ENCODE measurements around the gene SELE.

DNA sequence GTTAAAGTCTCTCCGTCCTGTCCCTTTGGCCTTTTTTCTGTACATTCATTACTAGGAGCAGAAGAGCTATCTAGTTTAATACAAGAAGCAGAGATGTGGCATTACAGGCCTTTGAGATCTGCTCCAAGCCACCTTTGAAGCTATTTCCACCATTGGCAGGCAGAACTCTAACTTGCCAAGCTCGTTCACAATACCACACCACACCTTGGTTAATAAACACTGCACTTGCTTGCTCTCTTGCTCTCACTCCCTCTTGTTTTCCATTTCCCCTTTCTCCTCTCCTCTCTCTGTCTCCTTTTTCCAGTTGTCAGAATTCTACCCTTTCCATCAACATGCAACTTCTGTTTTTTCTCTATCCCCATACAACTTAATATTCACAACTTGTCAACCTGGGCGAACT lies 7.0 kb downstream of the SELE start:
- TF ChIP-seq, protein P1, sequence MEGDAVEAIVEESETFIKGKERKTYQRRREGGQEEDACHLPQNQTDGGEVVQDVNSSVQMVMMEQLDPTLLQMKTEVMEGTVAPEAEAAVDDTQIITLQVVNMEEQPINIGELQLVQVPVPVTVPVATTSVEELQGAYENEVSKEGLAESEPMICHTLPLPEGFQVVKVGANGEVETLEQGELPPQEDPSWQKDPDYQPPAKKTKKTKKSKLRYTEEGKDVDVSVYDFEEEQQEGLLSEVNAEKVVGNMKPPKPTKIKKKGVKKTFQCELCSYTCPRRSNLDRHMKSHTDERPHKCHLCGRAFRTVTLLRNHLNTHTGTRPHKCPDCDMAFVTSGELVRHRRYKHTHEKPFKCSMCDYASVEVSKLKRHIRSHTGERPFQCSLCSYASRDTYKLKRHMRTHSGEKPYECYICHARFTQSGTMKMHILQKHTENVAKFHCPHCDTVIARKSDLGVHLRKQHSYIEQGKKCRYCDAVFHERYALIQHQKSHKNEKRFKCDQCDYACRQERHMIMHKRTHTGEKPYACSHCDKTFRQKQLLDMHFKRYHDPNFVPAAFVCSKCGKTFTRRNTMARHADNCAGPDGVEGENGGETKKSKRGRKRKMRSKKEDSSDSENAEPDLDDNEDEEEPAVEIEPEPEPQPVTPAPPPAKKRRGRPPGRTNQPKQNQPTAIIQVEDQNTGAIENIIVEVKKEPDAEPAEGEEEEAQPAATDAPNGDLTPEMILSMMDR (IDR thresholded peaks at IDR 0.05), result no peak
- TF ChIP-seq EZH2 (IDR thresholded peaks at IDR 0.05) (no peak), EZH2phosphoT487 (IDR thresholded peaks at IDR 0.05) (no peak)
